Activated naive CD4-positive, alpha-beta T cell treated with anti-CD3 and anti-CD28 coated beads, Interleukin-2, amount 50 U/mL, for 16 hours (primary cell): Measurements from ENCODE around the gene FAM110D.
A peak's percentile ranks its signal among the peaks of the same experiment; 100 is the strongest.

Experiments used
- DNase-seq: peaks from one replicate; pipeline ENCODE4 v3.0.0-alpha.2; 2020

FAM110D gene

DNA sequence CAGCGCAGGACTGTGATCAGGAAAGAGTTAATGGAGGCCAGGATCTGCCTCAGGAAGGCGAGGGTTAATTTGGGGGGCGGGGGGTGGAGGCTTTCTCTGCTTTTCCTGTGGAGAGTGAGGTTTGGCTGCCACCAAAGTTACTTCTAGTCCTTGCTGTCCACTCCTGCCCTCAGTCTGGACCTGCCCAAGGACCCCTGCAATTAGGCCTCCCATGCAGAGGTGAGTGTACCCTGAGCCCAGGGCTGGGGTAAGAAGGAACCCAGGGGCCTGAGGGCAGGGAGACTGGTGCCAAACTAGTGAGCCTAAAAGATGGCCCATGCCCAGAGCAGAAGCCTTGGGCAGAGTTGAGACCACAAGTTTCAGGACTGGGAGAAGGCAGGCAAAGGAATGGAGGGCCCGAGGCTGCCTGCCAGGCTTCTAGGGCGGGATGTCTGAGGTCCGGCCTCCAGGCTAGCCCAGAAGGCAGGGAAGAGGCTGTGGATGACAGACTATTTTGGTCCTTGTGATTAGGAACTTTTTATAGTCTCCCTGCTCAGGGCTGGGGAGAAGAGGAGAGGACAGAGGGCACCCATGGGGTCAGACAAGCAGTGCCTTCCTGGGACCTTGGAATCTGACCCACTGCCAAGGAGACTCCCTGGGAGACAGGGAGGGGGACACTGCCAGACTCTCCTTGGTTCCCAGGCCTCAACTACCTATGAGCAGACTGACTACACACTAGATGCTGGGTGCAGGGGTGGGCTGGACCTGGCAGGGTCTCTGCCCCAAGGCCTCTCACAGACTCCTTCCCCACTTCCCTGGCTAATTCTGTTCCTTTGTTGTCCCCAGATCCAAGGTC lies at the start of gene FAM110D:
TSS of gene FAM110D (plus strand) at position 172 of the 835 bp plus-strand sequence. CDS start 2,213 bp downstream, outside the sequence.
- DNase-seq: no peak

DNA sequence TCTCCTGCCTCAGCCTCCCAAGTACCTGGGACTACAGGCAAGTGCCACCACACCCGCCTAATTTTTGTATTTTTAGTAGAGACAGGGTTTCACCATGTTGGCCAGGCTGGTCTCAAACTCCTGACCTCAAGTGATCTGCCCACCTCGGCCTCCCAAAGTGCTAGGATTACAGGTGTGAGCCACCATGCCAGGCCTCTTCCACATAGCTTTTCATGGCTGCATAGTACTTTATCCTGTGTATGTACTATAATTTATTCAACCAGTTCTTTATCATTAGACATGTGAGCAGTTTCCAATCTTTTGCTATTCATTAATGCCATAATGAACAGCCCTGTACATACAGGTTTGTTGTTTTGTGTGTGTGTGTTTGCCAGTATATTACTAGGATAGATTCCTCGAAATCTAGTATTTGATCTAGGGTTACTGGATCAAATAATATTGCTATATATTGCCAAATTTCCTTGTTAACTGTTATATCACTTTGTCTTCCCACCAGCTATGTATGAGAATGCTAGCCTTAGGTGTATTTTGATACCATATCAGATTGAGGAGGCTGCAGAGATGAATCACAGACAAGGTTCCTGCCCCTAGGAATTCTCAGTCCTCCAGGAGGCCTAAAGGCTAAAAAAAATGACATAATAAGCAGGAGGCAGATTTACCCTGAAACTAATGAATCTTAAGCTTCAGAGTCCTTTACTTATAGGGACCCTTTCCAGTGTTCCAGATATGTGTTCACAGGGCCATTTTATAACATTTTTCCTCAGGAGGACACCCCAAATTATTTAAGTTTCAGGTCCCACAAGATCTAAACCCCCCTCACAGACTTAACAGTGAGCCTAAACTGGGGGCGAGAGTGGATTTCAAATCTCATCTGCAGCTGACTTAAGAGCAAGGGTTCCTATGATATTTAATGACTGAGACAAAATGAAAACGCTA lies 49.4 kb upstream of the FAM110D start:
- DNase-seq: no peak

GRCh38 chr1:26110731-26111529 lies 47.9 kb upstream of the FAM110D start:
- peak; percentile 76 for DNase-seq

DNA sequence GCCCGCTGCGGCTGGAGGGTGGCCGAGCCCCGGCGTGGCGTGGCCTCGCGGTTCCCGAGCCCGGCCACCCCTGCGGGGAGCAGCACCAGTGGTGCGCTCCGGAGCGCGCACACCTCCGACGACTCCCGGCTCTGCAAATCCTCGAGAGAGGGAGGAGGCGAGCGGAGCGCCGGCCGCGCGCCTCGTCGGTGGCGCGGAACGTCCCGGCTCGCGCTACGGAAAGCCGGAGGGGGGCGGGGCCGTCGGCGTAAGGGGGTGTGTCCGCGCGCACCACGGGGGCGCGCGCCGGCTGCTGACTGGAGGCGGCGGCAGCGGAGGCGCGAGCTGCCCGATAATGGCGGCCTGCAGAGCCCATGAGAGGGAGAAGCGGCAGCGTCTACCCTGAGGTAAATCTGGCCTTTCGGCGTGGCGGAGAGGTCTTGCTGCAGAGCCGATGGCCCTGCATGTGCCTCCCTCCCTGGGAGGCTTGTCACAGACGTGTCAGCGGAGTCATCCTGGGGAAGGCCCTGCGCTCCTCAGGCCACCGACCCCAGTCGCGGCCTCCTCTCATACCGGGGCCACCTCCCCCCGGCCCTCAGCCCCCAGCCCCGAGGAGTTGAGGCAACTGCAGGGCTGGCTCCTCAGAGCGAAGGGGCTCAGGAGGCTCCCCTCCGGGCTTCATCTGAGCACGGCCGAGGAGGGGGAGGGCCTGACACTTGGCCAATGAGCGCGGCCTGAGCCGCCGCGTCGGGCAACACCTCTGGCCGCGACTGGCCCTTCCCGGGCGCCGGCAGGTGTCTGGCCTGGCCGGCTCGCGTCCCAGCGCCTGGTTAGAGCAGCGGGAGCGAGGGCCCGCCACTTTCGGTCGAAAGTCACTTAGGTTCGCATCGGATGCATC lies 47.1 kb upstream of the FAM110D start, which contains the start of gene PDIK1L:
TSS of gene PDIK1L (plus strand) at position 295 of the 877 bp plus-strand sequence. CDS start 2,485 bp downstream, outside the sequence.
- peak; percentile 94 for DNase-seq

DNA sequence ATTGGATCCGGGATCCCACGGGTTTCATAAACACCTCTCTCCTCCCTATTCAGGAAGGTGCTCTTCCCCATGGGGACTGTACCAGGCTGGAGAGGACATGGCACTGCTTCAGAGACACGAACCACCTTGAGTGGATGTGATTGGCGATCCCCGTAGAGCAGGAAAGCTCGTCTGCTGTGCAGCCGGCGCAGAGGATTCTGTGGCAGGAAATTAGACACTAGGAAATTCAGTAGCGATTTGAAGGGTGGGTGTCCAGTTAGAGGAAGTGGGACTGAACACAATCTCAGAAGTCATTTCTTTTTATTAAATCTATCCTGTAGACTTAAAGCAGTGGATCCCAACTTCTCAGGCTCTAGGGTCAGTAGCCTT lies 46.5 kb upstream of the FAM110D start:
- DNase-seq: no peak

DNA sequence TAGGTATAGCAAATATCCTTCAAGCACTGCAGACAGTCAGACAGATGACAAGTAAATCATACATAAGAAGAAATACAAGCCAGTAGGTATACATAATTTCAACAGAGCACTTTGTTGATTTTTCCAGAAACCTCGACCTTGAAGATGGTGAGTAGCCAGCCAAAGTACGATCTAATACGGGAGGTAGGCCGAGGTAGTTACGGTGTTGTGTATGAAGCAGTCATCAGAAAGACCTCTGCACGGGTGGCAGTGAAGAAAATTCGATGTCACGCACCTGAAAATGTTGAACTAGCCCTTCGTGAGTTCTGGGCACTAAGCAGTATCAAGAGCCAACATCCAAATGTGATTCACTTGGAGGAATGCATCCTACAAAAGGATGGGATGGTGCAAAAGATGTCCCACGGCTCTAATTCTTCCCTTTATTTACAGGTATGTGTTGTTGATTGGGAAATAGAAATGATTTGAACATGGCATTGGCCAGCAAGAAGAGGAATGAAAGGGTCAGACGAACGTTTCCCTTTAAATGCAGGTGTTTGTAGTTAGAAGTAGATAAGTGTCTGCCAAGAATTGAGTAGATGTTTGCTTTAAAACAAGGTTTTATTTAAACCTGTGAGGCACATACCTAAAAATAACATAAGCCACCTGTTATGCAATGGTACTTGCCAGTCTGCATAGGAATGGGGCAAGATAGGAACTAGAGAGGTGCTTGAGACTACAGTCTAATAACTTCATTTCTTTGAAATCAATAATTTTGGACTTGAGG lies 44.5 kb upstream of the FAM110D start:
- no peak for DNase-seq

- DNase-seq: no peak
Observed at GRCh38 chr1:26119892-26120608, 38.8 kb upstream of the FAM110D start.

- no peak for DNase-seq
Observed at GRCh38 chr1:26121854-26122773, 36.8 kb upstream of the FAM110D start.

DNA sequence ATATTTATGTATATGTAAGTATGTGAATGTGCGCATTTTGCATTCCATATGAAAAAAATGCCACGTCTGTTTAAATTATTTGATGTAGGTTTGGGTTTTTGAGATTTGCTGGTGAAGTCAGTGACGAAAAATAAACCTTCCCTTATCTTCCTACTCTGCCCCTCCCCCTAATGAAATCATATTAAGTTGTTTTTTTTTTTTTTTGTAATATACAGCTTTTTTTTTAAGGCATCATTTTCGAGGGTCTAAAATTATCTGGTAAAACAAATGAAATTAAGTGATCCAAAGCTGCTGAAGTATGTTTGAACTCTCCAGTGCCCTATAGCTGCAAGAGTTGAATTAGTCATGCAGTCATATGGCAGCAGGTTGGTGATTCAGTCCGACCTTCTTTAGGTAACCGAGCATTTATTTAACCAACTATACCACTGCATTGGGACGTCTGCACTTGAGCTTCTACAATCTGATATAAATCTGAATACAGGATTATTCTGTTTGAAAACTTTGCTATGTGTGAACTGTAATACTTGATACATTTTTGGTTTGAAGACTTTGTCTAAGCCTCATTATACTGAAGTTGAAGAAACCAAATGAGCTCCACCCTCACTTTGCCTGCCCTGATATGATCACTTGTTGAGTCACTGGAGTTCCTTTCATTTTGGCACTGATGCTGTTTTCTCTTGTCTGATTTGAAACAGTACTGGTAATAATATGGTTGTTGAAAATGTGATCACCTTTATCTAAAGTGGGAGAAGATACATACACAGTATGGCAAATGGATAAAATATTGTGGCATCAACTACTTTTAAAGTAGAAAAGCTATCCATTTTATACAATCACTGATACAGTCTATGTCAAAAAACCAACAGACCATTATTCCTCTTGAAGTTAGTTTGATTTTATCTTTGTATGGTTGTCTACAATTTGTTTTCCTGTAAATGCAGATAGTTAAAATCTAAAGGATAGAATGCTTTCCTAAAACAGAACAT lies 35.6 kb upstream of the FAM110D start:
- no peak for DNase-seq

DNA sequence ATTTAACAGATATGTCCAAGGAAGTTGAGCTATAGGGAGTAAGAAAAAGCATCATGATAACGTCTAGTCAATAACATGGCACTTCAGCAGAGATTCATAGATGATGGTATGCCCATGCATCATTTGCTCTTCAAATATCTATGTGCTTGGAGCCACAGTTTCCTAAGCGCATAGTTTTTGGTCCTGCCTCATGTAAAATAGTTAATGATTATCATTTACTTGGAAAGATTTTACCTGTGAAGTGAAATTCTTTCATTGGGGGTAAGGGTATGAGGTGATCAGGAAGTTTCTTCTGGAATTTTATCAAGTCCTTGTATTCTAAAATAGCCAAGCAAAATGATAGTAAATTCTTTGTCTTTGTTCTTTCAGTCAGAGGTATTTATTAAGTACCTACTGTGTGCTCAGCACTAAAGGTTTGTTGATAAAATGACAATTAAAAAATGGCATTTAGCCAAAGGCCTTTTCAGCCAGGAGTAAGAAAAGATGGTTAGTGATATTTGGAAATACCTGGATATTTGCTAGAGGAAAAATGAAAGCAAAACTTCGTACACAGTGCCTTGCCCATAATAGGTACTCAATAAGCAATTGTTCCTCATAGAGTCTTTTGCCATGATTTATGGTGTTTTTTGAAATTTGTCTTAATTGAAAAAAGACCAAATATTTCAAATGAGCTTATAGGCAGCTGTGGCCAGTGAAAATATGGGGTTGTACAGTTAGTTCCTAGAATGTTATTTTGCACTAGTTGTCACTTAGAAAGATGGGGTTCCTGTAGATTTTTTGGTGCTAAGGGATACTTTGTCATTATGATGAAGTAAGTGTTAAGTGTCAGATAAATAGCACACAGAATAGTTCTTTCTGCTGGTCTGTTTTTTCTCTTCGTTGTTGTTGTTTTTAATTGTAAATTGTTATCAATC lies 34.2 kb upstream of the FAM110D start:
- DNase-seq: no peak

DNA sequence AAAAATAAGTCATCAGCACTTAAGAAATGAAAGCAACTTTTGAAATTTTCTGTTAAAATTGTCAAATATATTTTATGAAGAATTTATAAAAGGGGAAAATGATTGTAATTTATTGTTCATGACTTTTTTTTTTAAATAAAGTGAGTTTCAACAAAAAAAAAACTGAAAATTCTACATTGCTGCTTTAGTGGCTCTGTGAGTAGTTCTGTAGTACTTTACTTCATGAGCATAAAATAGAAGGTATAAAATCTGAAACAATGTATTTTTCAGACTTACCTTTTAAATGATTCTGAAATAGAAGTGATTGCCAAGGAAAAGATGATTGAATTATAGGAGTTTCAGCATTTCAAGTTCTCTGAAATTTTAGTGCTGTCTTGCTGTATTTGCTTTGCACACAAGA lies 33.5 kb upstream of the FAM110D start:
- no peak for DNase-seq

GRCh38 chr1:26125946-26126320 lies 32.9 kb upstream of the FAM110D start:
- no peak for DNase-seq

DNA sequence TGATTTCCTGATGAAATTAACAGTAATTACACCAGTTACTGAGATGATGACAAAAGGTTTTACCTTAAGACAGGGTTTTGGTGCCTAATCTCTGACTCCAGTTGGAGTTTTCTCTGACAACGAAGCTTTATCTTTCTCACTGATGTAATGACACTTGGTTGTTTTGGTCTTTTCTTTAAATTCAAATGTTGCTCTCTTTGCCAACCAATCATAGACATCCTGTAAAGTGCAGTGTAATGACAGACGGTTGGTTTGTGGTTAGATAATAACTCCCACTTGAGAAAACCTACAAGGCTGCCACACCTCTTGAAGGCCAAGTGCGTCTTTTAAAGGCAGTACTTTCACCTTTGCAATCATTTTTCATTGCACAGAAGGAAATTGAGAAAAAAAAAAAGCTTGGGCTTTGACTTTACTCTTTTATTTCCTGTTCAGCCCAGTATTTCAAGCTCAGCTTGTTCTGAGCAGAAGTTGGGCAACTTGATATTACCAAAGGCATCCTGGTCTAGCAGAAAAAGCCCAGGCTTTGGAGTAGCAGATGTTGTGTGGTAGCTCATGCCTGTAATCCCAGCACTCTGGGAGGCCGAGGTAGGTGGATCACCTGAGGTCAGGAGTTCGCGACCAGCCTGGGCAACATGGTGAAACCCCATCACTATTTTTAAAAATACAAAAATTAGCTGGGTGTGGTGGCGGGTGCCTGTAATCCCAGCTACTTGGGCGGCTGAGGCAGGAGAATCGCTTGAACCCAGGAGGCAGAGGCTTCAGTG lies 32.4 kb upstream of the FAM110D start:
- DNase-seq: peak; percentile 30

DNA sequence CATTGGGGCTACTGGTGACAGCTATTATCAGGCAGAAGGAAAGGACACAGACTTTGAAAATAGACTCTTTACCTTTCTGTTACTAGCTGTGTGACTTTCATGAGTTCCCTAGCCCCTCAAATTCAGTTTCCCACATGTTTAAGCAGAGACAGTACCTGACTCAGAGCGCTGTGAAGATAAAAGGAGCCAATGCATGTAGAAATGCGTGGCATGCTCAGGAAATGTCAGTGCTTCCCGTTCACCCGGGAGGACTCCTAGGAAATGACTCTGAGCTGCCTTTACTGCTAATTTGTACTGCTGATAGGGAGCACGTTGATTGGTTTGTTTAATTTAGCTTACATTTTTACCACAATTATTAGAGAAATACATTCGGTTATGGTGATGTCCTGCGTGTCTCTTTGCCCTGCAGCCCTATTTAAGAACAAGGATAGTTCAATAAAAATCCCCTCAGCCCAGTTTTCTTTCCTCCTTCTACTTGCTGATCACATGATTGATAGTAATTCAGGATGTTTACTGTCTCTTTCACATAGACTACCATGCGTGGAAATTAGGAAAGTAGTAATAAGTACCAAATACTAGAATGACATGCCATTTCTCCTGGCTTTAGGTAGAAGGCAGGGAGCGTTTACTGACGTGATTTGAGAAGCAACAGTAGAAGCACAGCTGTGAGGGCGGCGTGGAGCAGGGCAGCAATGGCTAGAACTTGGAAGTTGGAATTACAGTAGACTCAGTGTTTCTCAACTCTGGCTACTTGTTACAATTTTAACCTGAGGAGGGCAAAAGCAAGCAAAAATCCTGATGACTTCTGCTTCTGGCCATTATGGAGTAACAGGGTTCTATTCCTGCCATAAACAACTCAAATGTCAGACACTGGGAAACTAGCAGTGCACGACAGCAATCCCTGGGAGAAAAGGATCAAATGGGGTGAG lies 31.4 kb upstream of the FAM110D start:
- DNase-seq: no peak

DNA sequence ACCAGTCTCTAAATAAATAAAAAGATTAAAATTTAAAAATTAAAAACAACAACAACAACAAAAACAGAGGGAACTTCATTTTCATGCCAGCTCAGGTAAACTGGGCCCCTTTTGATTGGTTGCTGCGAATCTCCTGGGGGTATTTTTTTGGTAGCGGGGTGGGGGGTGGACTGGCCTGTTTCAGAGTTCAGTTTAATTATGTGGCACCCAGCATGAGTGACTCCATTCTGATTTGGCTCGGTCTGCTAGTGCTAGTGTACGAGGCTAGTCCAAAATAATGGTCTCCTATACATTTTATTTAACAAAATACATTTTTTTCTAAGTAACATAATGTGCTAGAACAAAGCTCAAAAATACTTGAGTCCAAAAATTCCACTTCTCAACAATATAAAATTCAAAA lies 29.1 kb upstream of the FAM110D start:
- DNase-seq: no peak
